Measurements from ENCODE around the gene PCDHGA12. TPM values are rescaled to one million over a fixed set of nuclear protein-coding genes. Genes with fewer than 3 reads are reported as not detected.
"Not testable (repeated sequence)": the region's sequence is repeated elsewhere in the genome, so short reads cannot be mapped to it uniquely, and the experiment has no call there.

The PCDHGA12 gene
- total RNA-seq, 1 donor from 2014 or later, result 7.6 TPM

DNA sequence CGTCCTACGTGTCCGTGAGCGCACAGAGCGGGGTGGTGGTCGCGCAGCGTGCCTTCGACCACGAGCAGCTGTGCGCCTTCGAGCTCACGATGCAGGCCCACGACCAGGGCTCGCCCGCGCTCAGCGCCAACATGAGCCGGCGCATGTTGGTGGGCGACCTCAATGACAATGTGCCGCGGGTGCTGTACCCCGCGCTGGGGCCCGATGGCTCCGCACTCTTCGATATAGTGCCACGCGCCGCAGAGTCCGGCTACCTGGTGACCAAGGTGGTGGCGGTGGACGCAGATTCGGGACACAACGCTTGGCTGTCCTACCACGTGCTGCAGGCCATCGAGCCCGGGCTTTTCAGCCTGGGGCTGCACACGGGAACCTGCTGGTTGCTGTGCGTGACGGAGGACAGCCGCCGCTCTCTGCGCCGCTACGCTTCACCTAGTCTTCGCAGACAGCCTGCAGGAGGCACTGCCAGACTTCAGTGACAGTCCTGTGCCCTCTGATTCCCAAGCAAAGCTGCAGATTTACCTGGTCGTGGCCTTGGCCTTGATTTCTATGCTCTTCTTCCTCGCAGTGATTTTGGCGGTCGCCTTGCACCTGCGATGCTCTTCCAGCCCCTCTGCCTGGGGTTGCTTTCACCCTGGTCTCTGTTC lies 2.4 kb upstream of the PCDHGA12 start:
- TF ChIP-seq CTCF (IDR thresholded peaks at IDR 0.05), result no peak
- ATAC-seq, result no peak
- no peak overlapping the region for H3K4me3 ChIP-seq
- DNase-seq, result no peak
- H3K27me3 ChIP-seq, result no peaks in the 10 kb centered on the region
- H3K36me3 ChIP-seq, result no peaks in the 10 kb centered on the region
- no peak overlapping the region for H3K27ac ChIP-seq
- H3K4me1 ChIP-seq, result no peaks in the 10 kb centered on the region
- intact Hi-C loops (cut with DNase I), result no loop called here
- peaks cover 60% of the 10 kb centered on the region for H3K9me3 ChIP-seq

GRCh38 chr5:141431286-141431685 lies 979 bp downstream of the PCDHGA12 start:
- intact Hi-C loops (cut with DNase I), result no loop called here
- H3K4me1 ChIP-seq, result no peaks in the 10 kb centered on the region
- ATAC-seq (peak; percentile 21), DNase-seq (no peak)
- peak overlapping the region; percentile 15 for H3K4me3 ChIP-seq
- H3K9me3 ChIP-seq, result peaks cover 32% of the 10 kb centered on the region
- H3K36me3 ChIP-seq, result no peaks in the 10 kb centered on the region
- TF ChIP-seq CTCF (IDR thresholded peaks at IDR 0.05), result no peak
- no peak overlapping the region for H3K27ac ChIP-seq
- no peaks in the 10 kb centered on the region for H3K27me3 ChIP-seq

- intact Hi-C loops (cut with DNase I); H3K36me3 ChIP-seq; H3K27ac ChIP-seq; H3K27me3 ChIP-seq; DNase-seq; H3K4me1 ChIP-seq; ATAC-seq; H3K4me3 ChIP-seq: not testable (repeated sequence)
- peaks cover 23% of the 10 kb centered on the region for H3K9me3 ChIP-seq
These were observed 2.0 kb downstream of the PCDHGA12 start for GRCh38 chr5:141432308-141432707.

GRCh38 chr5:141432726-141433125 lies 2.4 kb downstream of the PCDHGA12 start:
- H3K27ac ChIP-seq; intact Hi-C loops (cut with DNase I); ATAC-seq; H3K4me1 ChIP-seq; DNase-seq; H3K27me3 ChIP-seq; H3K4me3 ChIP-seq; H3K36me3 ChIP-seq: not testable (repeated sequence)
- peaks cover 22% of the 10 kb centered on the region for H3K9me3 ChIP-seq

- H3K27me3 ChIP-seq, result no peaks in the 10 kb centered on the region
- H3K9me3 ChIP-seq, result peaks cover 18% of the 10 kb centered on the region
These were observed 3.7 kb downstream of the PCDHGA12 start for GRCh38 chr5:141434006-141434405.

GRCh38 chr5:141437221-141437620 lies 6.9 kb downstream of the PCDHGA12 start:
- no peaks in the 10 kb centered on the region for H3K27me3 ChIP-seq
- no peak overlapping the region for H3K4me3 ChIP-seq
- H3K9me3 ChIP-seq, result peaks cover 12% of the 10 kb centered on the region

More at GRCh38 chr5:141434006-141434405, 3.7 kb downstream of the PCDHGA12 start:
- H3K27ac ChIP-seq, result no peak overlapping the region
- TF ChIP-seq CTCF (IDR thresholded peaks at IDR 0.05), result no peak
- no peaks in the 10 kb centered on the region for H3K4me1 ChIP-seq
- H3K36me3 ChIP-seq, result no peaks in the 10 kb centered on the region
- intact Hi-C loops (cut with DNase I), result no loop called here
- no peak overlapping the region for H3K4me3 ChIP-seq
- ATAC-seq (no peak), DNase-seq (no peak)

More at GRCh38 chr5:141437221-141437620, 6.9 kb downstream of the PCDHGA12 start:
- H3K27ac ChIP-seq, result no peak overlapping the region
- no peak for TF ChIP-seq CTCF (IDR thresholded peaks at IDR 0.05)
- no peaks in the 10 kb centered on the region for H3K4me1 ChIP-seq
- DNase-seq (no peak), ATAC-seq (no peak)
- no peaks in the 10 kb centered on the region for H3K36me3 ChIP-seq
- intact Hi-C loops (cut with DNase I), result no loop called here

Data from upper lobe of right lung (tissue), 1 donor.